ENCODE data around the gene ZNF362.

ZNF362 gene

DNA sequence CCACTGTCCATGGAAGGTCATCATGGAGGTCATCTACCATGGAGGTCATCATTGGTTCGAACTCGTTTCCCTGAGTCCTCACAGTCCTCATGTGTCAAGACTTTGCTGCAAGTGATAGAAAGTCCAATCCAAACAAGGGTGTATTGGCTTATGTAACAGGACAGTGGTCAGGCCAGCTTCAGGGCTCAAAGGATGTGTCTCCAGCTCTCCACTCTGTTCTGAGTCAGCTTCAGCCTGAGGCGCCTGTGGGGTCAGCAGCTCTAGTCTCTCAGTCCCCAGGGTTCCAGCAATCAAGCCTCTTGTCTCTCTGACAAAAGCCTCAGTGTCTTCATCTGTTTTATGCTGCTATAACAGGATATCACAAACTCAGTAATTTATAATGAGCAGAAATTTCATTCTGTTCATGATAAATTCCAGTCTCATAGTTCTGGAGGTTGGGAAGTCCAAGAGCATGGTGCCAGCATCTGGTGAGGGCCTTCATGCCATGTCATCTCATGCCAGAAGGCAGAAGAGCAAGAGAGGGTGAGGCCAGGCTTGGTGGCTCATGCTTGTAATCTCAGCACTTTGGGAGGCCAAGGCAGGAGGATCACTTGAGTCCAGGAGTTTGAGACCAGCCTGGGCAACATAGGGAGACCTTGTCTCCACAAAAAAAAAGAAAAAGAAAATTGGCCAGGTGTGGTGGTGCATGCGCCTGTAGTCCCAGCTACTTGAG lies 45.1 kb downstream of the ZNF362 start:
- H3K36me3 ChIP-seq (ENCODE audit: control insufficient read depth, insufficient read depth, low read length) = peaks cover 3% of the 10 kb centered on the region
- no peak for DNase-seq (ENCODE audit: extremely low read depth, insufficient read length)

DNA sequence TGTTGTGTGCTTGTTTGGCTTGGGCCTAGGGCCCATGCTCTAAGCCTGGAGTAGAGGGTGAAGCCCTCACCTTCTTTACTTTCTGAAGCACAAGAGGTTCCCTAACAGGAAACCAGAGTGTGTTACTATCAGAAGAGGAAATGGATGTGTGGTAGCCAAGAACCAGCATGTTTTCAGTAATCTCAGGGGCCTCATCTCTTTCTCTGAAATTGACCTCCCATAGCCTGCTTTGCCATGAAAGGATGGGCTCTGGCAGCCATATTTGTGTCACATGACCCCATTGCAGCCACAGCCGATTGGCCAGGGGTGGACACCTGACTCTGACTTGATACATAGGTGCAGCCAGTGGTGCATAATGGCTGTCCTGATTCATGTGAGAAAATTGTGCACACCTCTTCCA lies 46.0 kb downstream of the ZNF362 start:
- Histone ChIP-seq H3K4me3 (replicated peaks; ENCODE audit: low read depth, low read length) (no peak overlapping the region), H3K27me3 (replicated peaks; ENCODE audit: control insufficient read depth, insufficient read depth, low read length) (no peaks in the 10 kb centered on the region), H3K36me3 (ENCODE audit: control insufficient read depth, insufficient read depth, low read length) (peaks cover 3% of the 10 kb centered on the region)
- TF ChIP-seq, protein P1, sequence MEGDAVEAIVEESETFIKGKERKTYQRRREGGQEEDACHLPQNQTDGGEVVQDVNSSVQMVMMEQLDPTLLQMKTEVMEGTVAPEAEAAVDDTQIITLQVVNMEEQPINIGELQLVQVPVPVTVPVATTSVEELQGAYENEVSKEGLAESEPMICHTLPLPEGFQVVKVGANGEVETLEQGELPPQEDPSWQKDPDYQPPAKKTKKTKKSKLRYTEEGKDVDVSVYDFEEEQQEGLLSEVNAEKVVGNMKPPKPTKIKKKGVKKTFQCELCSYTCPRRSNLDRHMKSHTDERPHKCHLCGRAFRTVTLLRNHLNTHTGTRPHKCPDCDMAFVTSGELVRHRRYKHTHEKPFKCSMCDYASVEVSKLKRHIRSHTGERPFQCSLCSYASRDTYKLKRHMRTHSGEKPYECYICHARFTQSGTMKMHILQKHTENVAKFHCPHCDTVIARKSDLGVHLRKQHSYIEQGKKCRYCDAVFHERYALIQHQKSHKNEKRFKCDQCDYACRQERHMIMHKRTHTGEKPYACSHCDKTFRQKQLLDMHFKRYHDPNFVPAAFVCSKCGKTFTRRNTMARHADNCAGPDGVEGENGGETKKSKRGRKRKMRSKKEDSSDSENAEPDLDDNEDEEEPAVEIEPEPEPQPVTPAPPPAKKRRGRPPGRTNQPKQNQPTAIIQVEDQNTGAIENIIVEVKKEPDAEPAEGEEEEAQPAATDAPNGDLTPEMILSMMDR (IDR thresholded peaks at IDR 0.05; ENCODE audit: insufficient read depth, low read length, poor library complexity, severe bottlenecking) = no peak
- DNase-seq (ENCODE audit: extremely low read depth, insufficient read length) = no peak

More for the DNA sequence above, 45.1 kb downstream of the ZNF362 start:
- H3K4me3 ChIP-seq (replicated peaks; ENCODE audit: low read depth, low read length) = no peak overlapping the region
- TF ChIP-seq, protein P1 (IDR thresholded peaks at IDR 0.05; ENCODE audit: insufficient read depth, low read length, poor library complexity, severe bottlenecking) = no peak
- H3K27me3 ChIP-seq (replicated peaks; ENCODE audit: control insufficient read depth, insufficient read depth, low read length) = no peaks in the 10 kb centered on the region

DNA sequence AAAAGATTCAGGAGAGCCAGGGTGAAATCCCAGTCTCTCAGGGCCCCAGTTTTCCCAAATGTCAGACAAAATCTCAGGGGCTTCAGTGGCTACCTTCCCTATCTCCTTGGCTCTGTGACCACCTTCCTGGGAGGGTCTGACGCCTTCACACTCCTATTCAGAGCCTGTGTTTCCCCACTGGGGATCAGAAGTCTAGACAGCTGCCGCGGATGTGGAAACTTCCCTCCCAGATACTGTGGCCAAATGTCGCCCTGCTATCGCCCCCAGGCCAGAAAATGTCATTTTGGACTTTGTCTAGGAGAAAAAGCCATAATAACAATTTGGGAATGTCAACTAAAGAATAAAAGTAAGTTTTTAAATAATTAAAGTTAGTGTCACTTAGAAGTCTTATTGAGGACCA lies 48.7 kb downstream of the ZNF362 start:
- H3K4me3 ChIP-seq (replicated peaks; ENCODE audit: low read depth, low read length) = no peak overlapping the region
- DNase-seq (ENCODE audit: extremely low read depth, insufficient read length) = no peak
- H3K27me3 ChIP-seq (replicated peaks; ENCODE audit: control insufficient read depth, insufficient read depth, low read length) = no peaks in the 10 kb centered on the region
- no peaks in the 10 kb centered on the region for H3K36me3 ChIP-seq (ENCODE audit: control insufficient read depth, insufficient read depth, low read length)
- TF ChIP-seq, protein P1 (IDR thresholded peaks at IDR 0.05; ENCODE audit: insufficient read depth, low read length, poor library complexity, severe bottlenecking) = no peak

DNA sequence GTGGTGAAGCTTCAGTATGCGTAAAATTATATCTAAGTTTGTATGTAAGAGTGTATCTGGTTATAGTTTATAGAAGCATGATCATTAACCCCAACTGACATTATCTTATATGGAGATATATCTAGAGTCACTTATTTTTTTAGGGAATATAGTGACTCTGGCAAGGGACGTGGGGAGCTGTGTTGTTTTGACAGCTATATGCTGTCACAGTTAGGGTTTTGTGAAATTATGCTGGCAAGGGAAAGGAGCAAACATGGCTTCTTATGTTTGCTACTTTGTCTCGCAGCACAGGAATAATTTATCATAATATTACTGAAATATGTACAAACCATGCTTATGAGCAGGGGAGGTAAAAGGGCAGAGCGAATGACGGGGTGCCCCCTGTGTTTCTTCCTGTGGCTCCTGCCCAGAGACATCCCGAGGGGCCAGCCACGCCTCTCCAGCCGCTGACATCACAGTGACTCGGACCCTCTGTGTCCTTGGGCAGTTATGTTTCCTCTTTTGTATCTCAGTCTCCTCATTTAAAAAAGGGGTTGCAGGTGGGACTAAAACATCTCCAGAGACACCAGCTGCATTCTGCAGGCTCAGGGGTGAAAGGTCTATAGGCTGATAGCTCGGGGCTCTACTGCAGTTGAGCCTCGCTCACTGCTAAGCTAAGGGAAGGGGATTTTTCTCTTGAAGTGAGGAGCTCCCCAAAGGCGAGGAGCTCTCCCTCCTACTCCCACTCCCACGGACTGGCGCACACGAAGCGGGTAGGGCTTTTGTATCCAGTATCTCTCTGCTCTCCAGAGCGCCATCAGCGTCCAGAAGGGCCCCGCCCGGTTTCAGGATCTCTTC lies 49.7 kb downstream of the ZNF362 start:
- TF ChIP-seq, protein P1 (IDR thresholded peaks at IDR 0.05; ENCODE audit: insufficient read depth, low read length, poor library complexity, severe bottlenecking) = no peak
- H3K36me3 ChIP-seq (ENCODE audit: control insufficient read depth, insufficient read depth, low read length) = no peaks in the 10 kb centered on the region
- no peaks in the 10 kb centered on the region for H3K27me3 ChIP-seq (replicated peaks; ENCODE audit: control insufficient read depth, insufficient read depth, low read length)
- no peak overlapping the region for H3K4me3 ChIP-seq (replicated peaks; ENCODE audit: low read depth, low read length)
- DNase-seq (ENCODE audit: extremely low read depth, insufficient read length) = no peak

DNA sequence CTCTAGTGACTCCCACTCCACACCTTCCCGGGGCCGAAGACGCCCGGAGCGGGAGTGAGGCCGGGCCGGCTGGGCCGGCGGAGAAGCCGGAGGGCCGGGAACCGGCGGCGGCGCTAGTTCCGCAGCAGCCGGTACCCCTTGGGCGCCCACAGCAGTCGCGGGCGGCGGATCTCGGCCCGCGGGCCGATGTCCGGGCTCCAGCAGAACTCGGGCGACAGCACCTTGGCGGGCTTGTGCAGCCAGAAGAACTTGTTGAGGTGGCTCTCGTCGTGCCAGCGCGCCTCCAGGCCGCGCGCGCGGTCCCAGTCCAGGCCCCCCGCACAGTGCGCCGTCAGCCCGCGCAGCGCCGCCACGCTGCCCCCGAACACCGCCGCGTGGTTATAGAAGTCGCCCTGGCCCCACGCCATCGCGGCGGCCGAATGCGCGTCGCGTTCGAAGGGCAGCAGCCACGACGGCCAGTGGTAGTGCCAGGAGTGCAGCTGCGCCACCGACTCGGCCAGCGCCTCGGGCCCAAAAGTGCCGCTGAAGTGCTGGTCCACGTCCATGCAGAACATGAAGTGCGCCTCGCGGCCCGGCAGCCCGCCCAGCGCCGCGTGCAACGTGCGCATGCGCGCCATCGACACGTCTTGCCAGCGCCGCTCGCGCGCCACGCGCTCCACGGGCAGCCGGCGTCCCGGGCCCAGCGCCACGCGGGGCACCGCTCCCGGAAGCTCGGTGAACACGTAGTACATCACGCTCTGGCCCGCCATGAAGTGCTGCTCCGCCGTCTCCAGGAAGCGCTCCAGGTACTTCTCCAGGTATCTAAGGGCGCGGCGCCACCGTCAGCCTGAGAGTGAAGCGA lies 50.6 kb downstream of the ZNF362 start:
- Histone ChIP-seq H3K36me3 (ENCODE audit: control insufficient read depth, insufficient read depth, low read length) (no peaks in the 10 kb centered on the region), H3K27me3 (replicated peaks; ENCODE audit: control insufficient read depth, insufficient read depth, low read length) (no peaks in the 10 kb centered on the region), H3K4me3 (replicated peaks; ENCODE audit: low read depth, low read length) (no peak overlapping the region)
- no peak for DNase-seq (ENCODE audit: extremely low read depth, insufficient read length)
- TF ChIP-seq, protein P1 (IDR thresholded peaks at IDR 0.05; ENCODE audit: insufficient read depth, low read length, poor library complexity, severe bottlenecking) = no peak

Measured in GM06990 (cell line).